H9 (cell line): Measurements from ENCODE around the gene MRM3. TPM values are rescaled to one million over a fixed set of nuclear protein-coding genes. Genes with fewer than 3 reads are reported as not detected.
"Not testable (repeated sequence)": the region's sequence is repeated elsewhere in the genome, so short reads cannot be mapped to it uniquely, and the experiment has no call there.

Source experiments
- DNase-seq: peaks from one replicate; pipeline ENCODE4 v3.0.0-alpha.2; 2017
- H2AFZ ChIP-seq: one replicate; pipeline ENCODE4 v1.6.1; 2013; ENCODE audit warnings: mild to moderate bottlenecking, low read length, control low read depth, moderate library complexity
- H2AK5ac ChIP-seq: 2 replicates; pipeline ENCODE4 v1.6.1; 2013; ENCODE audit warnings: low read length, control low read depth, mixed read lengths; ENCODE audit not compliant: insufficient read length
- H2BK120ac ChIP-seq: one replicate; pipeline ENCODE4 v1.6.1; 2013; ENCODE audit warnings: low read depth, mild to moderate bottlenecking, low read length, control low read depth, inconsistent platforms; ENCODE audit not compliant: poor library complexity, severe bottlenecking
- H2BK12ac ChIP-seq: 2 replicates; pipeline ENCODE4 v1.6.1; 2013; ENCODE audit warnings: low read length, control low read depth, mixed read lengths, low read depth; ENCODE audit not compliant: insufficient read length
- H2BK15ac ChIP-seq: 2 replicates; pipeline ENCODE4 v1.6.1; 2013; ENCODE audit warnings: low read depth, low read length, control low read depth
- H2BK20ac ChIP-seq: one replicate; pipeline ENCODE4 v1.6.1; 2013; ENCODE audit warnings: low read depth, mild to moderate bottlenecking, low read length, control low read depth, inconsistent platforms; ENCODE audit not compliant: poor library complexity, severe bottlenecking
- H2BK5ac ChIP-seq: 2 replicates; pipeline ENCODE4 v1.6.1; 2013; ENCODE audit warnings: low read length, control low read depth, mixed read lengths; ENCODE audit not compliant: insufficient read length
- H3K14ac ChIP-seq: 2 replicates; pipeline ENCODE4 v1.6.1; 2013; ENCODE audit warnings: low read length, control low read depth; ENCODE audit not compliant: insufficient read depth
- H3K18ac ChIP-seq: 2 replicates; pipeline ENCODE4 v1.6.1; 2013; ENCODE audit warnings: low read depth, mild to moderate bottlenecking, mixed read lengths, low read length, control low read depth; ENCODE audit not compliant: insufficient read length
- H3K23ac ChIP-seq: 2 replicates; pipeline ENCODE4 v1.6.1; 2013; ENCODE audit warnings: low read length, control low read depth, mixed read lengths, low read depth; ENCODE audit not compliant: insufficient read length
- H3K23me2 ChIP-seq: 2 replicates; pipeline ENCODE4 v1.6.1; 2013; ENCODE audit warnings: low read depth, mild to moderate bottlenecking, mixed read lengths, low read length, control low read depth; ENCODE audit not compliant: insufficient read length, poor library complexity, severe bottlenecking
- H3K27ac ChIP-seq: 2 replicates; pipeline ENCODE4 v1.5.1; 2013; ENCODE audit warnings: low read length, control low read depth, mixed read lengths, low read depth; ENCODE audit not compliant: insufficient read length
- H3K27me3 ChIP-seq: 2 replicates; pipeline ENCODE4 v1.6.1; 2013; ENCODE audit warnings: low read length, control low read depth, inconsistent platforms; ENCODE audit not compliant: insufficient read depth
- H3K4ac ChIP-seq: 2 replicates; pipeline ENCODE4 v1.6.1; 2013; ENCODE audit warnings: low read depth, mild to moderate bottlenecking, control low read depth, inconsistent platforms, low read length, moderate library complexity
- H3K4me1 ChIP-seq: 2 replicates; pipeline ENCODE4 v1.6.1; 2013; ENCODE audit warnings: low read length, control low read depth, inconsistent platforms; ENCODE audit not compliant: insufficient read depth
- H3K4me2 ChIP-seq: 2 replicates; pipeline ENCODE4 v1.6.1; 2013; ENCODE audit warnings: low read length, control low read depth, mixed read lengths; ENCODE audit not compliant: insufficient read length, insufficient read depth
- H3K56ac ChIP-seq: 2 replicates; pipeline ENCODE4 v1.6.1; 2013; ENCODE audit warnings: low read depth, mild to moderate bottlenecking, mixed read lengths, low read length, control low read depth; ENCODE audit not compliant: insufficient read length
- H3K79me1 ChIP-seq: 2 replicates; pipeline ENCODE4 v1.6.1; 2013; ENCODE audit warnings: low read depth, mild to moderate bottlenecking, moderate library complexity, low read length, control low read depth, inconsistent platforms; ENCODE audit not compliant: insufficient read depth, poor library complexity, severe bottlenecking
- H3K79me2 ChIP-seq: 2 replicates; pipeline ENCODE4 v1.6.1; 2013; ENCODE audit warnings: low read length, control low read depth, inconsistent platforms; ENCODE audit not compliant: insufficient read depth
- H3K9ac ChIP-seq: 2 replicates; pipeline ENCODE4 v1.6.1; 2013; ENCODE audit warnings: low read length, control low read depth, mixed read lengths; ENCODE audit not compliant: insufficient read length; ENCODE audit errors: extremely low read depth
- H3K9me3 ChIP-seq: one replicate; pipeline ENCODE4 v1.6.1; 2013; ENCODE audit warnings: low read depth, low read length, inconsistent platforms; ENCODE audit not compliant: control insufficient read depth
- H3T11ph ChIP-seq: one replicate; pipeline ENCODE4 v1.6.1; 2013; ENCODE audit warnings: mild to moderate bottlenecking, low read length, control low read depth, inconsistent platforms
- H4K20me1 ChIP-seq: one replicate; pipeline ENCODE4 v1.6.1; 2013; ENCODE audit not compliant: control insufficient read depth, insufficient read length, insufficient read depth
- H4K5ac ChIP-seq: 2 replicates; pipeline ENCODE4 v1.6.1; 2013; ENCODE audit warnings: low read depth, mild to moderate bottlenecking, mixed read lengths, low read length, control low read depth; ENCODE audit not compliant: insufficient read length
- H4K8ac ChIP-seq: replicated peaks from 2 replicates; pipeline ENCODE4 v1.6.1; 2013; ENCODE audit warnings: low read length, control low read depth, mixed read lengths, low read depth; ENCODE audit not compliant: insufficient read length
- H4K91ac ChIP-seq: 2 replicates; pipeline ENCODE4 v1.6.1; 2013; ENCODE audit warnings: low read depth, mild to moderate bottlenecking, moderate library complexity, mixed read lengths, low read length, control low read depth; ENCODE audit not compliant: insufficient read length
- H3K27ac Mint-ChIP-seq, 3 experiments: 2 replicates in 2 of 3; 3 replicates in 1 of 3; pipeline ENCODE4 v1.8.0; 2020 to 2021; ENCODE audit warnings: mixed read lengths in 3 of 3, mild to moderate bottlenecking in 1 of 3, moderate library complexity in 1 of 3
- H3K27me3 Mint-ChIP-seq: 2 replicates; pipeline ENCODE4 v1.8.0; 2021; ENCODE audit warnings: low read depth, mild to moderate bottlenecking, moderate library complexity, mixed read lengths
- H3K36me3 Mint-ChIP-seq, 3 experiments: 2 replicates in 2 of 3; 3 replicates in 1 of 3; pipeline ENCODE4 v1.8.0; 2020 to 2021; ENCODE audit warnings: low read depth in 3 of 3, mixed read lengths in 3 of 3; ENCODE audit not compliant: insufficient read depth in 1 of 3
- H3K4me1 Mint-ChIP-seq, 2 experiments: 2 replicates each; pipeline ENCODE4 v1.8.0; 2020; ENCODE audit warnings: mixed read lengths in 2 of 2
- H3K4me3 Mint-ChIP-seq, 2 experiments: 2 replicates in 1 of 2; 3 replicates in 1 of 2; pipeline ENCODE4 v1.8.0; 2020 to 2021; ENCODE audit warnings: mild to moderate bottlenecking in 2 of 2, mixed read lengths in 2 of 2, moderate library complexity in 1 of 2
- H3K9me3 Mint-ChIP-seq, 2 experiments: 2 replicates in 1 of 2; 3 replicates in 1 of 2; pipeline ENCODE4 v1.8.0; 2020; ENCODE audit warnings: mild to moderate bottlenecking in 2 of 2, mixed read lengths in 2 of 2, moderate library complexity in 1 of 2
- CTCF ChIP-seq: fragments of 200-600 bp; sonication (generic); conservative IDR thresholded peaks from 3 replicates; pipeline ENCODE4 v1.8.0; 2021; ENCODE audit warnings: antibody characterized with exemption, mild to moderate bottlenecking
- WGBS: extraction: QIAGEN DNeasy Blood & Tissue Kit; methylation state at CpG from one replicate; pipeline ENCODE4 v1.1.7; 2013; ENCODE audit warnings: missing lambda C conversion rate, low lambda C conversion rate, mixed read lengths; ENCODE audit not compliant: insufficient read length; ENCODE audit errors: extremely low coverage; 5-methylcytosine and 5-hydroxymethylcytosine counted together
- total RNA-seq: library from RNA; stranded (reverse); gene quantifications from 2 replicates; pipeline ENCODE4 v1.2.1, GENCODE V29; 2021

The MRM3 gene
- total RNA-seq, 1 experiment from 2014 or later = 25.3 TPM

- peaks cover 18% of the 10 kb centered on the region; the same call in 1 of the 2 replicates for H3K79me2 ChIP-seq
- TF ChIP-seq CTCF = no peak
- peak overlapping the region; percentile 2 to 97; a peak in 4 of 5 replicates for H3K4me3 Mint-ChIP-seq
These were observed 2.0 kb downstream of the MRM3 start for GRCh38 chr17:784143-784542.

GRCh38 chr17:785901-786300, 3.7 kb downstream of the MRM3 start:
- H3K27me3 ChIP-seq, H3K27ac ChIP-seq, H3K4me2 ChIP-seq, H2BK120ac ChIP-seq, H2AK5ac ChIP-seq, H3K23ac ChIP-seq, H3K27me3 Mint-ChIP-seq, H3K9ac ChIP-seq, H3K9me3 ChIP-seq, H3K14ac ChIP-seq, H2BK5ac ChIP-seq, H3K18ac ChIP-seq, H3K4me1 ChIP-seq, H3K56ac ChIP-seq, H4K5ac ChIP-seq, H2BK20ac ChIP-seq, H4K91ac ChIP-seq, H2BK15ac ChIP-seq, H3T11ph ChIP-seq, DNase-seq, H4K20me1 ChIP-seq, H3K4me3 Mint-ChIP-seq, H3K79me1 ChIP-seq, H4K8ac ChIP-seq, H3K4ac ChIP-seq, H2BK12ac ChIP-seq, H2AFZ ChIP-seq, H3K9me3 Mint-ChIP-seq: not testable (repeated sequence)
- Mint-ChIP-seq H3K36me3 (peaks cover 11 to 46% (median 44%) of the 10 kb centered on the region in 3 experiments; a peak in 6 of 7 replicates), H3K27ac (peak overlapping the region in 1 of 3 experiments; percentile 62; a peak in 1 of 7 replicates), H3K4me1 (peaks cover 12 to 28% of the 10 kb centered on the region in 2 experiments)
- Histone ChIP-seq H3K23me2 (peaks cover 13% of the 10 kb centered on the region), H3K79me2 (peaks cover 18% of the 10 kb centered on the region; the same call in 1 of the 2 replicates)
- no CpG with 5 or more reads among the region's 7 CpGs for WGBS

More at GRCh38 chr17:784143-784542, 2.0 kb downstream of the MRM3 start:
- H3K9ac ChIP-seq = no peak overlapping the region
- H2BK20ac ChIP-seq = no peak overlapping the region
- H3T11ph ChIP-seq = no peak overlapping the region
- no peak overlapping the region for H2BK15ac ChIP-seq
- no peak overlapping the region for H3K27ac ChIP-seq
- no peaks in the 10 kb centered on the region for H4K20me1 ChIP-seq
- H3K4ac ChIP-seq = no peak overlapping the region
- H3K23me2 ChIP-seq = peaks cover 13% of the 10 kb centered on the region
- no peak overlapping the region for H4K8ac ChIP-seq
- H2BK12ac ChIP-seq = no peak overlapping the region
- no CpG with 5 or more reads among the region's 3 CpGs for WGBS
- no peak overlapping the region for H3K23ac ChIP-seq
- no peak overlapping the region for H3K18ac ChIP-seq
- no peak overlapping the region for H2AFZ ChIP-seq
- H3K56ac ChIP-seq = no peak overlapping the region
- DNase-seq = no peak
- no peaks in the 10 kb centered on the region for H3K27me3 ChIP-seq
- no peaks in the 10 kb centered on the region for H3K27me3 Mint-ChIP-seq
- H3K27ac Mint-ChIP-seq = no peak overlapping the region
- no peak overlapping the region for H3K14ac ChIP-seq
- no peak overlapping the region for H2AK5ac ChIP-seq
- H3K4me2 ChIP-seq = no peak overlapping the region
- H4K5ac ChIP-seq = no peak overlapping the region
- H3K9me3 Mint-ChIP-seq = no peaks in the 10 kb centered on the region; a peak in 1 of 5 replicates
- H3K36me3 Mint-ChIP-seq = peaks cover 9 to 42% (median 35%) of the 10 kb centered on the region in 3 experiments
- peaks cover 12% of the 10 kb centered on the region for H3K79me1 ChIP-seq
- no peak overlapping the region for H2BK120ac ChIP-seq
- peaks cover 2% of the 10 kb centered on the region for H3K4me1 ChIP-seq
- H3K9me3 ChIP-seq = no peaks in the 10 kb centered on the region
- H4K91ac ChIP-seq = no peak overlapping the region
- peaks cover 12 to 22% of the 10 kb centered on the region in 2 experiments for H3K4me1 Mint-ChIP-seq
- no peak overlapping the region for H2BK5ac ChIP-seq
